Loucy (cell line): ENCODE results near the gene ATP5PD.
"Not testable (repeated sequence)": the region's sequence is repeated elsewhere in the genome, so short reads cannot be mapped to it uniquely, and the experiment has no call there.

Experiments used
- H2AFZ ChIP-seq: fragments of 200-600 bp; sonication (generic); 2 replicates; pipeline ENCODE4 v1.6.0; 2016; ENCODE audit warnings: antibody characterized with exemption, mild to moderate bottlenecking, low read length, moderate library complexity
- H3F3A ChIP-seq: fragments of 200-600 bp; 2 replicates; pipeline ENCODE4 v1.6.0; 2016; ENCODE audit warnings: antibody characterized with exemption, low read depth, mild to moderate bottlenecking
- H3K27me3 ChIP-seq: fragments of 200-600 bp; sonication (generic); 2 replicates; pipeline ENCODE4 v1.6.1; 2014; ENCODE audit warnings: low read length, mild to moderate bottlenecking; ENCODE audit not compliant: insufficient read depth, poor library complexity, severe bottlenecking
- H3K36me3 ChIP-seq: fragments of 200-600 bp; sonication (generic); 2 replicates; pipeline ENCODE4 v1.6.1; 2016; ENCODE audit warnings: low read length; ENCODE audit not compliant: insufficient read depth
- H3K4me1 ChIP-seq: fragments of 200-600 bp; sonication (generic); 2 replicates; pipeline ENCODE4 v1.5.1; 2014; ENCODE audit warnings: low read length, mild to moderate bottlenecking; ENCODE audit not compliant: insufficient read depth, poor library complexity, severe bottlenecking
- H3K4me2 ChIP-seq: fragments of 200-600 bp; sonication (generic); 2 replicates; pipeline ENCODE4 v1.6.0; 2014; ENCODE audit warnings: antibody characterized with exemption, low read length, low read depth, mild to moderate bottlenecking; ENCODE audit not compliant: poor library complexity, severe bottlenecking
- H3K4me3 ChIP-seq: fragments of 200-600 bp; sonication (generic); 2 replicates; pipeline ENCODE4 v1.5.1; 2014; ENCODE audit warnings: low read length, mild to moderate bottlenecking, mixed read lengths; ENCODE audit not compliant: poor library complexity, severe bottlenecking
- H3K79me2 ChIP-seq: fragments of 200-600 bp; sonication (generic); 2 replicates; pipeline ENCODE4 v1.6.1; 2014; ENCODE audit warnings: low read length; ENCODE audit not compliant: insufficient read depth
- H3K9ac ChIP-seq: fragments of 200-600 bp; sonication (generic); 2 replicates; pipeline ENCODE4 v1.6.0; 2014; ENCODE audit warnings: mild to moderate bottlenecking, low read depth, low read length, moderate library complexity; ENCODE audit not compliant: poor library complexity, severe bottlenecking
- H3K9me2 ChIP-seq: fragments of 200-600 bp; sonication (generic); replicated peaks from 2 replicates; pipeline ENCODE4 v1.6.1; 2016; ENCODE audit warnings: low read depth, low read length, mixed read lengths
- H3K9me3 ChIP-seq: fragments of 200-600 bp; sonication (generic); 2 replicates; pipeline ENCODE4 v1.6.1; 2014; ENCODE audit warnings: mild to moderate bottlenecking, antibody characterized with exemption, low read length, low read depth; ENCODE audit not compliant: insufficient read depth
- H4K20me1 ChIP-seq: fragments of 200-600 bp; sonication (generic); 2 replicates; pipeline ENCODE4 v1.6.0; 2014; ENCODE audit warnings: antibody characterized with exemption, low read length, mild to moderate bottlenecking; ENCODE audit not compliant: insufficient read depth, poor library complexity, severe bottlenecking
- EZH2phosphoT487 ChIP-seq: fragments of 200-600 bp; IDR thresholded peaks from 2 replicates; pipeline ENCODE4 v1.6.1; 2018; ENCODE audit warnings: antibody characterized with exemption, mild to moderate bottlenecking, moderate library complexity, borderline replicate concordance
- TF ChIP-seq, protein P1 (sequence below): fragments of 200-600 bp; sonication (generic); conservative IDR thresholded peaks from 2 replicates; pipeline ENCODE4 v1.5.1; 2014; ENCODE audit warnings: mild to moderate bottlenecking, antibody characterized with exemption, low read length

ATP5PD gene

GRCh38 chr17:75074532-75074931 is 27.8 kb upstream of the ATP5PD start:
- TF ChIP-seq, protein P1, sequence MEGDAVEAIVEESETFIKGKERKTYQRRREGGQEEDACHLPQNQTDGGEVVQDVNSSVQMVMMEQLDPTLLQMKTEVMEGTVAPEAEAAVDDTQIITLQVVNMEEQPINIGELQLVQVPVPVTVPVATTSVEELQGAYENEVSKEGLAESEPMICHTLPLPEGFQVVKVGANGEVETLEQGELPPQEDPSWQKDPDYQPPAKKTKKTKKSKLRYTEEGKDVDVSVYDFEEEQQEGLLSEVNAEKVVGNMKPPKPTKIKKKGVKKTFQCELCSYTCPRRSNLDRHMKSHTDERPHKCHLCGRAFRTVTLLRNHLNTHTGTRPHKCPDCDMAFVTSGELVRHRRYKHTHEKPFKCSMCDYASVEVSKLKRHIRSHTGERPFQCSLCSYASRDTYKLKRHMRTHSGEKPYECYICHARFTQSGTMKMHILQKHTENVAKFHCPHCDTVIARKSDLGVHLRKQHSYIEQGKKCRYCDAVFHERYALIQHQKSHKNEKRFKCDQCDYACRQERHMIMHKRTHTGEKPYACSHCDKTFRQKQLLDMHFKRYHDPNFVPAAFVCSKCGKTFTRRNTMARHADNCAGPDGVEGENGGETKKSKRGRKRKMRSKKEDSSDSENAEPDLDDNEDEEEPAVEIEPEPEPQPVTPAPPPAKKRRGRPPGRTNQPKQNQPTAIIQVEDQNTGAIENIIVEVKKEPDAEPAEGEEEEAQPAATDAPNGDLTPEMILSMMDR: no peak
- TF ChIP-seq EZH2phosphoT487: no peak
- H3K9me2 ChIP-seq: no peaks in the 10 kb centered on the region
- no peaks in the 10 kb centered on the region for H3K27me3 ChIP-seq
- H2AFZ ChIP-seq: no peak overlapping the region
- H3K36me3 ChIP-seq: no peaks in the 10 kb centered on the region
- no peaks in the 10 kb centered on the region for H3K9me3 ChIP-seq
- no peaks in the 10 kb centered on the region for H3K79me2 ChIP-seq
- H4K20me1 ChIP-seq: no peaks in the 10 kb centered on the region
- no peak overlapping the region for H3K9ac ChIP-seq
- no peak overlapping the region for H3K4me2 ChIP-seq
- H3K4me3 ChIP-seq: no peak overlapping the region
- H3K4me1 ChIP-seq: no peaks in the 10 kb centered on the region
- H3F3A ChIP-seq: no peaks in the 10 kb centered on the region

- TF ChIP-seq, protein P1: no peak
- no peak for TF ChIP-seq EZH2phosphoT487
- no peaks in the 10 kb centered on the region for H3K27me3 ChIP-seq
- H3K36me3 ChIP-seq: no peaks in the 10 kb centered on the region
- no peak overlapping the region for H2AFZ ChIP-seq
- no peaks in the 10 kb centered on the region for H3K9me3 ChIP-seq
- H3K4me2 ChIP-seq: no peak overlapping the region
- no peaks in the 10 kb centered on the region for H4K20me1 ChIP-seq
- no peaks in the 10 kb centered on the region for H3K4me1 ChIP-seq
- no peaks in the 10 kb centered on the region for H3F3A ChIP-seq
- H3K79me2 ChIP-seq: no peaks in the 10 kb centered on the region
- no peak overlapping the region for H3K4me3 ChIP-seq
- H3K9ac ChIP-seq: no peak overlapping the region
- no peaks in the 10 kb centered on the region for H3K9me2 ChIP-seq
These were observed 26.9 kb upstream of the ATP5PD start for GRCh38 chr17:75073618-75074047.

GRCh38 chr17:75072909-75073308 is 26.1 kb upstream of the ATP5PD start:
- H2AFZ ChIP-seq, H3K79me2 ChIP-seq, H4K20me1 ChIP-seq, H3K4me1 ChIP-seq, H3K9ac ChIP-seq, H3K4me3 ChIP-seq, H3K4me2 ChIP-seq, H3K9me3 ChIP-seq, H3K36me3 ChIP-seq, H3K27me3 ChIP-seq, H3F3A ChIP-seq, H3K9me2 ChIP-seq: not testable (repeated sequence)

DNA sequence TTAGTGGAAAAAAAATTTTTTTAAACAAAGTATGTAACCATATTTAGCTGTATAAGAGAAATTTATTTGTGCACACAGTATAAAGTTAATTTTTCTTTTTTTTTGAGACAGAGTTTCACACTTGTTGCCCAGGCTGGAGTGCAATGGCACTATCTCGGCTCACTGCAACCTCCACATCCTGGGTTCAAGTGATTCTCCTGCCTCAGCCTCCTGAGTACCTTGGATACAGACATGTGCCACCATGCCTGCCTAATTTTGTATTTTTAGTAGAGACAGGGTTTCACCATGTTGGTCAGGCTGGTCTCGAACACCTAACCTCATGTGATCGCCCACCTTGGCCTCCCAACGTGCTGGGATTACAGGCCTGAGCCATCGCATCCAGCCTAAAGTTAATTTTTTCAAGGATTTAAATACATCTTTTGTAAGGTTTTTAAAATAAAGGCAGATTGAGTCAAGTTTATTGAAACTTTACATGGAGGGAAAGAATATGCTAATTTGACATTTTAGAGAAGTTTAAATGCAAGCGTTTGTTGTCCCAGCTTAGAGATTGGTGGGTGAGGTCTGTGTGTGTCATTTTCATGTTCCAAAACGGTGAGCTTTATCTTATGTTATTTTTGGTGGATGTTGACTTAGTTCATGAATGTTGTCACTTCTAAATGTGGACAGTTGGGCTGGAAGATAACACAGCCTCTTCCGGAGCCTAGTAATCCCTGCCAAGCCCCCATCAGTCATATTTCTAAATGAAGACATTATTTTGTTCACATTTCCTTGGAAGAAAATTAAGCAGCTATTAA is 24.9 kb upstream of the ATP5PD start:
- H3F3A ChIP-seq, H3K27me3 ChIP-seq, H3K9ac ChIP-seq, H3K36me3 ChIP-seq, H3K79me2 ChIP-seq, H3K4me2 ChIP-seq, H2AFZ ChIP-seq, H3K4me3 ChIP-seq, H3K9me3 ChIP-seq, H4K20me1 ChIP-seq, H3K4me1 ChIP-seq, H3K9me2 ChIP-seq: not testable (repeated sequence)
